ENCODE results near the gene NHSL2. TPM values are rescaled to one million over a fixed set of nuclear protein-coding genes. Genes with fewer than 3 reads are reported as not detected.
A peak's percentile ranks its signal among the peaks of the same experiment; 100 is the strongest.
"Not testable (repeated sequence)": the region's sequence is repeated elsewhere in the genome, so short reads cannot be mapped to it uniquely, and the experiment has no call there.

The NHSL2 gene
- total RNA-seq, 1 experiment from 2014 or later, result 0.20 TPM

- no peak for DNase-seq (ENCODE audit: low read depth)
Observed at GRCh38 chrX:71923516-71923915, 12.9 kb downstream of the NHSL2 start.

GRCh38 chrX:71927040-71927439 lies 16.4 kb downstream of the NHSL2 start:
- DNase-seq (ENCODE audit: low read depth), result no peak

- no peak for DNase-seq (ENCODE audit: low read depth)
Observed at GRCh38 chrX:71928856-71929255, 18.2 kb downstream of the NHSL2 start.

- no peak for DNase-seq (ENCODE audit: low read depth)
Observed at GRCh38 chrX:71930298-71930697, 19.7 kb downstream of the NHSL2 start.

- no peak for DNase-seq (ENCODE audit: low read depth)
Observed at GRCh38 chrX:71935476-71935875, 24.8 kb downstream of the NHSL2 start.

GRCh38 chrX:71936632-71937031 lies 26.0 kb downstream of the NHSL2 start:
- no peak for DNase-seq (ENCODE audit: low read depth)

GRCh38 chrX:71938371-71938770 lies 27.7 kb downstream of the NHSL2 start:
- no peak for DNase-seq (ENCODE audit: low read depth)

GRCh38 chrX:71941145-71941544 lies 30.5 kb downstream of the NHSL2 start:
- no peak for DNase-seq (ENCODE audit: low read depth)

- DNase-seq (ENCODE audit: low read depth), result peak; percentile 22
Observed at GRCh38 chrX:71941776-71942175, 31.1 kb downstream of the NHSL2 start.

- DNase-seq (ENCODE audit: low read depth), result no peak
Observed at GRCh38 chrX:71944369-71944768, 33.7 kb downstream of the NHSL2 start.

- no peak for DNase-seq (ENCODE audit: low read depth)
Observed at GRCh38 chrX:71945237-71945805, 34.7 kb downstream of the NHSL2 start.

- no peak for DNase-seq (ENCODE audit: low read depth)
Observed at GRCh38 chrX:71949363-71949762, 38.7 kb downstream of the NHSL2 start.

- no peak for DNase-seq (ENCODE audit: low read depth)
Observed at GRCh38 chrX:71949844-71950445, 39.3 kb downstream of the NHSL2 start.

- DNase-seq (ENCODE audit: low read depth), result no peak
Observed at GRCh38 chrX:71953391-71953790, 42.7 kb downstream of the NHSL2 start.

- DNase-seq (ENCODE audit: low read depth), result no peak
Observed at GRCh38 chrX:71953946-71954345, 43.3 kb downstream of the NHSL2 start.

- DNase-seq (ENCODE audit: low read depth), result no peak
Observed at GRCh38 chrX:71954458-71954857, 43.8 kb downstream of the NHSL2 start.

GRCh38 chrX:71955530-71956120 lies 45.0 kb downstream of the NHSL2 start:
- DNase-seq (ENCODE audit: low read depth), result no peak

- DNase-seq (ENCODE audit: low read depth), result no peak
Observed at GRCh38 chrX:71958281-71958675, 47.6 kb downstream of the NHSL2 start.

GRCh38 chrX:71964184-71964583 lies 53.5 kb downstream of the NHSL2 start:
- not testable (repeated sequence) for DNase-seq (ENCODE audit: low read depth)

GRCh38 chrX:71974916-71975315 lies 64.3 kb downstream of the NHSL2 start:
- DNase-seq (ENCODE audit: low read depth), result no peak

- no peak for DNase-seq (ENCODE audit: low read depth)
Observed at GRCh38 chrX:71976753-71977152, 66.1 kb downstream of the NHSL2 start.

- no peak for DNase-seq (ENCODE audit: low read depth)
Observed at GRCh38 chrX:71978164-71978563, 67.5 kb downstream of the NHSL2 start.

- DNase-seq (ENCODE audit: low read depth), result peak; percentile 23
Observed at GRCh38 chrX:71989768-71990426, 79.3 kb downstream of the NHSL2 start.

All from M059J (cell line).